Ecto neural progenitor cell (in vitro differentiated cells): ENCODE measurements around the gene PRR20G.
A peak's percentile ranks its signal among the peaks of the same experiment; 100 is the strongest.

ENCODE experiments used
- DNase-seq: peaks from one replicate; pipeline ENCODE4 v3.0.0-alpha.2; 2018; ENCODE audit warnings: low spot score

The PRR20G gene

GRCh38 chr3:127263037-127263436 is 24.8 kb downstream of the PRR20G start:
- no peak for DNase-seq

- DNase-seq, result peak; percentile 32
Measured at GRCh38 chr3:127262533-127262932, 25.3 kb downstream of the PRR20G start.

GRCh38 chr3:127261925-127262324 is 25.9 kb downstream of the PRR20G start:
- DNase-seq, result peak; percentile 22

GRCh38 chr3:127260826-127261555 is 26.9 kb downstream of the PRR20G start:
- DNase-seq, result peak; percentile 39

GRCh38 chr3:127260416-127260815 is 27.4 kb downstream of the PRR20G start:
- DNase-seq, result peak; percentile 20

- no peak for DNase-seq
Measured at GRCh38 chr3:127259882-127260281, 28.0 kb downstream of the PRR20G start.

GRCh38 chr3:127258733-127259132 is 29.1 kb downstream of the PRR20G start:
- no peak for DNase-seq

GRCh38 chr3:127257351-127257750 is 30.5 kb downstream of the PRR20G start:
- no peak for DNase-seq

- DNase-seq, result peak; percentile 41
Measured at GRCh38 chr3:127256733-127257271, 31.0 kb downstream of the PRR20G start.

GRCh38 chr3:127256138-127256537 is 31.7 kb downstream of the PRR20G start:
- no peak for DNase-seq

- DNase-seq, result peak; percentile 34
Measured at GRCh38 chr3:127255516-127255915, 32.3 kb downstream of the PRR20G start.

GRCh38 chr3:127254730-127255129 is 33.1 kb downstream of the PRR20G start:
- DNase-seq, result peak; percentile 39

GRCh38 chr3:127254033-127254644 is 33.7 kb downstream of the PRR20G start:
- DNase-seq, result peak; percentile 42

- DNase-seq, result no peak
Measured at GRCh38 chr3:127253491-127253890, 34.4 kb downstream of the PRR20G start.

GRCh38 chr3:127252446-127252845 is 35.4 kb downstream of the PRR20G start:
- DNase-seq, result no peak

- DNase-seq, result no peak
Measured at GRCh38 chr3:127250032-127250431, 37.8 kb downstream of the PRR20G start.

- no peak for DNase-seq
Measured at GRCh38 chr3:127247292-127247691, 40.6 kb downstream of the PRR20G start.

- DNase-seq, result no peak
Measured at GRCh38 chr3:127238602-127239001, 49.2 kb downstream of the PRR20G start.

GRCh38 chr3:127237835-127238234 is 50.0 kb downstream of the PRR20G start:
- no peak for DNase-seq

- no peak for DNase-seq
Measured at GRCh38 chr3:127235706-127236105, 52.1 kb downstream of the PRR20G start.

GRCh38 chr3:127234778-127235177 is 53.1 kb downstream of the PRR20G start:
- DNase-seq, result no peak
